ENCODE measurements around the gene SLC12A5. TPM values are rescaled to one million over a fixed set of nuclear protein-coding genes. Genes with fewer than 3 reads are reported as not detected.

The SLC12A5 gene
- total RNA-seq, 4 donors from 2014 or later = not detected

- Histone ChIP-seq H3K4me3 (no peak overlapping the region), H3K9me3 (no peaks in the 10 kb centered on the region), H3K4me1 (no peaks in the 10 kb centered on the region), H3K36me3 (no peaks in the 10 kb centered on the region), H3K27me3 (peaks cover 0 to 2% (median 0%) of the 10 kb centered on the region in 3 donors), H3K27ac (no peak overlapping the region)
- in situ Hi-C loops (cut with MboI; ENCODE audit: low sequenced_read_pairs in 4 of 4) = no loop called here
- intact Hi-C loops (cut with DNase I; ENCODE audit: low total_unique reads) = no loop called here
- no peak for ATAC-seq
- TF ChIP-seq POLR2A (IDR thresholded peaks at IDR 0.05) (no peak), CTCF (IDR thresholded peaks at IDR 0.05 in 4 of 5, conservative IDR thresholded peaks at IDR 0.05 in 1 of 5) (no peak)
- DNase-seq = no peak
These were observed 21.4 kb downstream of the SLC12A5 start for GRCh38 chr20:46050444-46050843.

DNA sequence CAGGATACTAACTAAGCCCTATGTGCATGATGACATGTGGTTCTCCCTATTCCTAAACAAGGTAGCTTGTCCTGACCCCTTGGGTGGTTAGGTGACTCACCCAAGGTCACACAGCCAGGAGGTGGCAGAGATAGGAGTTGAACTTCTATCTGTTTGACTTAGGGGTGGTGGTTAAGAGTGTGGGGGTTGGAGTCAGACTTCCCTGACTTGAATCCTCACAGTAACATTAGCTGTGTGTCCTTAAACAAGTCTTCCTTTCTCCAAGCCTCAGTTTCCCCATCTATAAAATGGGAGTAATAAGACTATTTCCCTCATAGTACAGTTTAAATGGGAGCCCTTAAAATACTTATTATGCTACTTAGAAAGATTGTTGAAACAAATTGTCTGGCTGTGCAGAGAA is 21.9 kb downstream of the SLC12A5 start:
- DNase-seq = no peak
- Histone ChIP-seq H3K4me3 (no peak overlapping the region), H3K36me3 (no peaks in the 10 kb centered on the region), H3K9me3 (no peaks in the 10 kb centered on the region), H3K27me3 (peaks cover 0 to 2% (median 0%) of the 10 kb centered on the region in 3 donors), H3K4me1 (no peaks in the 10 kb centered on the region), H3K27ac (no peak overlapping the region)
- no peak for TF ChIP-seq CTCF (IDR thresholded peaks at IDR 0.05 in 4 of 5, conservative IDR thresholded peaks at IDR 0.05 in 1 of 5)
- TF ChIP-seq POLR2A (IDR thresholded peaks at IDR 0.05) = no peak
- in situ Hi-C loops (cut with MboI; ENCODE audit: low sequenced_read_pairs in 4 of 4) (no loop called here), intact Hi-C loops (cut with DNase I; ENCODE audit: low total_unique reads) (no loop called here)
- ATAC-seq = no peak

DNA sequence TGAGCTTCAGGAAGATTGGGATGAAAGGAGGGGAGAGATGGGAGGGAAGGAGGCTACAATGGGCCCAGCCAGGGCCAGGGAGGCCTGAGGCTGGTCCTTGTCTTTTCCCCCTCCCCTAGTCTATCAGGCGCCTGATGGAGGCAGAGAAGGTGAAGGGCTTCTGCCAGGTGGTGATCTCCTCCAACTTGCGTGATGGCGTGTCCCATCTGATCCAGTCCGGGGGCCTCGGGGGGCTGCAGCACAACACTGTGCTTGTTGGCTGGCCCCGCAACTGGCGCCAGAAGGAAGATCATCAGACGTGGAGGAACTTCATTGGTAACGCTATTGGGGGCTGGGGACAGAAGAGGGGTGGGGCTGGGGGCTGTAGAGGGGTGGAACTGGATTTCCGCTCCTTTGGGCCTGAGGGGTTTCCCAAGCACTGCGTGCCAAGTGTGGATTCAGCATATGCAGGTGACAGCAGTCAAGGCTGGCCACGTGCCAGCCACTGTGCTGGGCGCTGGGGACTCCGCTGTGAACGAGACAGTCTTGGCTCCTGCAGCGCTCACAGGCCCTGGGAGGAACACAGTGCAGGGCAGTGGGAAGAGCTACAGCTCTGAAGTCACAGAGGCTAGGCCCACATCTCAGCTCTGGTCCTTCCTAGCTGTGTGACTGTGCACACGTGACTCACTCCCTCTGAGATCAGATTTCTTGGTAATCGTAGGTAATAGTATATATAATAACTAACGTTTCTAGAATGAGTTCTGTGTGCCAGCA is 22.7 kb downstream of the SLC12A5 start:
- in situ Hi-C loops (cut with MboI; ENCODE audit: low sequenced_read_pairs in 4 of 4) (no loop called here), intact Hi-C loops (cut with DNase I; ENCODE audit: low total_unique reads) (no loop called here)
- no peak for TF ChIP-seq POLR2A (IDR thresholded peaks at IDR 0.05)
- TF ChIP-seq CTCF (IDR thresholded peaks at IDR 0.05 in 4 of 5, conservative IDR thresholded peaks at IDR 0.05 in 1 of 5) = no peak
- H3K36me3 ChIP-seq = no peaks in the 10 kb centered on the region
- DNase-seq = no peak
- no peak for ATAC-seq
- H3K4me3 ChIP-seq = no peak overlapping the region
- no peaks in the 10 kb centered on the region for H3K9me3 ChIP-seq
- no peaks in the 10 kb centered on the region for H3K4me1 ChIP-seq
- H3K27me3 ChIP-seq = peaks cover 0 to 2% (median 0%) of the 10 kb centered on the region in 3 donors
- H3K27ac ChIP-seq = no peak overlapping the region

GRCh38 chr20:46053416-46053815 is 24.4 kb downstream of the SLC12A5 start:
- no peak for DNase-seq
- Histone ChIP-seq H3K36me3 (no peaks in the 10 kb centered on the region), H3K4me3 (no peak overlapping the region), H3K27me3 (peaks cover 6 to 17% (median 7%) of the 10 kb centered on the region in 3 donors), H3K4me1 (peaks cover 4 to 5% of the 10 kb centered on the region in 2 donors), H3K9me3 (no peaks in the 10 kb centered on the region), H3K27ac (no peak overlapping the region)
- intact Hi-C loops (cut with DNase I; ENCODE audit: low total_unique reads) (no loop called here), in situ Hi-C loops (cut with MboI; ENCODE audit: low sequenced_read_pairs in 4 of 4) (no loop called here)
- TF ChIP-seq CTCF (IDR thresholded peaks at IDR 0.05 in 4 of 5, conservative IDR thresholded peaks at IDR 0.05 in 1 of 5) = no peak
- no peak for TF ChIP-seq POLR2A (IDR thresholded peaks at IDR 0.05)
- no peak for ATAC-seq

Data from gastrocnemius medialis (tissue), 4 donors.